T-helper 2 cell treated with Interferon-gamma antibody and Interleukin-4, amounts not matched to agents 5 μg/mL and 100 μg/mL, for 36 hours (primary cell): Measurements from ENCODE around the gene FGF2.
"Not testable (repeated sequence)": the region's sequence is repeated elsewhere in the genome, so short reads cannot be mapped to it uniquely, and the experiment has no call there.

Experiments used
- DNase-seq: peaks from one replicate; pipeline ENCODE4 v3.0.0; 2021; ENCODE audit warnings: low spot score
- H3K27ac Mint-ChIP-seq: one replicate; pipeline ENCODE4 v1.8.0; 2021; ENCODE audit warnings: mild to moderate bottlenecking, mixed read lengths
- H3K27me3 Mint-ChIP-seq: one replicate; pipeline ENCODE4 v1.8.0; 2021; ENCODE audit warnings: low read depth, mixed read lengths
- H3K36me3 Mint-ChIP-seq: one replicate; pipeline ENCODE4 v1.8.0; 2021; ENCODE audit warnings: low read depth, mixed read lengths
- H3K4me1 Mint-ChIP-seq: one replicate; pipeline ENCODE4 v1.8.0; 2021; ENCODE audit warnings: low read depth, mixed read lengths
- H3K4me3 Mint-ChIP-seq: one replicate; pipeline ENCODE4 v1.8.0; 2022; ENCODE audit warnings: mild to moderate bottlenecking, moderate library complexity, mixed read lengths
- H3K9me3 Mint-ChIP-seq: one replicate; pipeline ENCODE4 v1.8.0; 2021; ENCODE audit warnings: mixed read lengths

FGF2 gene

DNA sequence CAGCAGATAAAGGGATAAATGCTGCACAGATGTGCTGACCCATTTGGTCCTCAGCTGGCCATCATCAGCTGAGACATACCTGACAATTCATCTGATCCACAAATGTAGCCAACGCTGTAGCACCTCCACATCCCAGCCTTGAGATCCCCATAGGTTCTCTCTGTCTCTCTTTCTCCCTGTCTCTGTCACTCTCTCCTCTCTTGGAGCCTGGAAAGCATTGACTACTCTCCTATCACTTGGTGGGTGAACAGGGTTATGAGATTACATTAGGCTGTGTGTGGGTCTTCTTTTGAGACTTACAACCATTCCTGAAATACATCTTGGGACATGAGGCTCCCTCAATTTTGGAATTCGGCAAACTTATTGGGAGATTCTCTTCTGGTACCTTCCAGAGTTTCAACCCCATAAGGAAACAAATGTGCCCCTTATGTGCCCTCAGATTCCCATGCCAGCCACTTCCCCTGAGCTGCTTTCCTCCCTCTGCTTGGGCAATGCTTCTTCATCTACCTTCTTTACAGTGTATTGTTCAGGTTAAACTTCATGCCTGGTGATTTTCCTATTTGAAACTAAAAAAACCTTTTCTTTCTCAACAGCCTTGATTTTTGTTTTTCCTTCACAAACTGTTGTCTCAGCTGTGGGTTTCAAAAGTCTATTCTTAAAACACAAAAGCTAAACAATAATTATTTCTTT lies 29.1 kb upstream of the FGF2 start:
- Mint-ChIP-seq H3K36me3 (no peaks in the 10 kb centered on the region), H3K27me3 (no peaks in the 10 kb centered on the region), H3K4me1 (peaks cover 2% of the 10 kb centered on the region), H3K4me3 (no peak overlapping the region), H3K9me3 (no peaks in the 10 kb centered on the region), H3K27ac (no peak overlapping the region)
- no peak for DNase-seq

DNA sequence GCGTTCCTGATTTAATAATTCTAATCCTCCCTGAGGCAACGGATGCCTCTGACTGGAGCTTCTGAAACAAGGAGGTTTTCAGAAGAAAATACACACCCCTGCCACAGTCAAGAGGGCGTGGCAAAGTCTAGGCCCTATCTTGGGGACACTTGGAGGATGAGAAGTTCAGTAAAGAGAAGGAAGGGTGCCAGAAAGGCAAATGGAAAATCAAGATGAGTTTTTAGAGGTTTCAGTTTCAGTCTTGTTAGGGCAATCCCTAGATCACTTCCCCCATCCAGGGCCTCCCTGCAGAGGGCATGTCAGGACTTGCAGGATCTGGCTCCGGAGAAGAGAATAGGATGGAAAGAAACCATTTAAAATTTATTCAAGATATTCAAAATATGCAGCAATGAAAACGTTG lies 28.5 kb upstream of the FGF2 start:
- no peak for DNase-seq
- Mint-ChIP-seq H3K36me3 (no peaks in the 10 kb centered on the region), H3K27me3 (no peaks in the 10 kb centered on the region), H3K4me1 (peaks cover 2% of the 10 kb centered on the region), H3K27ac (no peak overlapping the region), H3K9me3 (no peaks in the 10 kb centered on the region), H3K4me3 (no peak overlapping the region)

DNA sequence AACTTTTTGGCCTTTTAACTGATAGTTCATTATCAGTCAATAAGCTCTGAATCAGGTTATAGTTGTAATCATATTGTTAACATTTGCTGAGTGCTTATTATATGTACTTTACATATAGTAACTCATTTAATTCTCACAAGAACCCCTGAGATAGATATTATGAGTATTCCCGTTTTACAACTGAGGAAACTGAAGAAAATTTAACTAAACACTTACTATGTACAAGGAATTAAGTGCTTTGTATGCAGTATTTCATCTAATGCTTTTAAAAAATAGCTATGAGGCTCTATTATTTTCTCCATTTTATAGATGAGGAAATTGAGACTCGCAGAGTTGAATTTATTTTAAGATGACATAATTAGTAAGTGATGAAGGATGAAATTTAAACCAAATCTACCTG lies 27.7 kb upstream of the FGF2 start:
- H3K27me3 Mint-ChIP-seq, result no peaks in the 10 kb centered on the region
- H3K9me3 Mint-ChIP-seq, result no peaks in the 10 kb centered on the region
- DNase-seq, result no peak
- H3K36me3 Mint-ChIP-seq, result no peaks in the 10 kb centered on the region
- H3K4me1 Mint-ChIP-seq, result peaks cover 2% of the 10 kb centered on the region
- no peak overlapping the region for H3K4me3 Mint-ChIP-seq
- no peak overlapping the region for H3K27ac Mint-ChIP-seq

DNA sequence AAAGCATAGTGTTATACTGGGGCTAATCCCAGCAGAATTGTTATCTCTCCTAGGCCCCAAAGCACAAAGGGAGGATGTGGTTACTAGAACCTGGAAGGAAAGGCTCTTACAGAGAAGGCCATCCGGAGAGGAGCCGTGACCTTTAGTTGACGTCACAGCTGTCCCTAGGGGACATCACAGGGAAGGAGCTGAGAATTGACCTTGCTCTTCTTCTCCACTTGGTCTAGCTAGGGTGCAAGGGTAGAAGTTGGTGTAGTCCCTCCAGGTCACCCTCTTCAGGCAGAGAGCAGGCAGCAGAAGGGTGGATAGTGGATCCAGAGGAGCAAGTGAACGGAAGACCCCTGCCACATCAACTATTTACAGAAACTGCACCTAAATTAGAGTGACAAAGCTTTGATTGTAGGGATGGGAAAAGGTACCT lies 22.8 kb upstream of the FGF2 start:
- Mint-ChIP-seq H3K4me3 (no peak overlapping the region), H3K9me3 (no peaks in the 10 kb centered on the region), H3K4me1 (peaks cover 1% of the 10 kb centered on the region), H3K27ac (no peak overlapping the region), H3K36me3 (no peaks in the 10 kb centered on the region), H3K27me3 (no peaks in the 10 kb centered on the region)
- no peak for DNase-seq

DNA sequence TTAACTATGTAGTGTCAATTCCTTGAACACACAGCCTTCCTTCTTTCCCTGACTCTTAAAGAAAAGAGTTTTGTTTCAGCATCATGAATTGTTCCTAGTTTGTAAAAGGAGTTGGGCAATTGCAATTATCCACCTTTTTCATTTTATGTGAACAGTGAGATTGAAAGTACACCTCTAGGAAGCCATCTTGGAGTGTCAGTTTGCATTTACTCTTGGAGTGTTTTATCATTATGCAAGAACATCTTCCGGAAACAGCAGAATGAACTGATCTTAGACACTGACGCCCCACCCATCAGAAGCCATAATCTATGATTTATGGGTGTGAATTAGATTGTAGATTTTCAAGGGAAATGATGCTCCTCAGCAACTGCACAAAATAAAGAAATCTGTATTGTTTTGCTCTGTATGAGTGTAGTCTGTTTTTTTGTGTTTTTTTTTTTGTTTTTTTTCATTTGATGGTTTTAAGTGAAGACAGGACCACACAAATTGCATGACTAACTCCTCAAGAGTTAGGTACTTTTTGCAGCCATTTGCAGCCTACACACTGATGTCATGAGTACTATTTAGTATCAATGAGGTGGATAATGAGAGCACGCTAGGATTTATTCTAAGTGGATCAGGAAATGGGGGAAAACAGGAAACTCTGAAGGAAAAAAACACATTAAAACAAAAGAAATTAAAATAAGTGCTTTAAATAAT lies 19.5 kb upstream of the FGF2 start:
- Mint-ChIP-seq H3K27me3 (peaks cover 4% of the 10 kb centered on the region), H3K9me3 (no peaks in the 10 kb centered on the region), H3K4me3 (no peak overlapping the region), H3K4me1 (peaks cover 1% of the 10 kb centered on the region), H3K36me3 (no peaks in the 10 kb centered on the region), H3K27ac (no peak overlapping the region)
- no peak for DNase-seq

DNA sequence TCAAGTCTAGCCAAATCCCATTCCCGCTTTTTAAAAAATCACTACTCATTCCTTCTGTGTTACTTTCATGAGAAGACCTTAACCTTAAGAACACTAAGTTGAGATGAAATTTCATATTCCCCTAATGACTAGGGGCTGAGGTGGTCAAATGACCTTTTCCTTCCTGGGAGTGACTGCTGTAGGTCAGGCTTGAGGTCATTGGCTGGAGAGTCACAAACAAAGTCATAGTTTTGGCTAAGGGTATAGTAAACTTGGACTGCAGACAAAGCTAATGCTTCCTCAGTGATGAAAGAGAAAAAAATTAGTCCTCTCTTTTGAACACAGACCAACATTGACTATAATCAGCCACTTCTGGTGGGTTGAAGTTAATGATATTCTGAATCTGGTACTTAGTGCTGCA lies 16.0 kb upstream of the FGF2 start:
- Mint-ChIP-seq H3K36me3 (no peaks in the 10 kb centered on the region), H3K9me3 (no peaks in the 10 kb centered on the region), H3K4me1 (peaks cover 7% of the 10 kb centered on the region), H3K27ac (no peak overlapping the region), H3K4me3 (no peak overlapping the region), H3K27me3 (peaks cover 4% of the 10 kb centered on the region)
- DNase-seq, result no peak

DNA sequence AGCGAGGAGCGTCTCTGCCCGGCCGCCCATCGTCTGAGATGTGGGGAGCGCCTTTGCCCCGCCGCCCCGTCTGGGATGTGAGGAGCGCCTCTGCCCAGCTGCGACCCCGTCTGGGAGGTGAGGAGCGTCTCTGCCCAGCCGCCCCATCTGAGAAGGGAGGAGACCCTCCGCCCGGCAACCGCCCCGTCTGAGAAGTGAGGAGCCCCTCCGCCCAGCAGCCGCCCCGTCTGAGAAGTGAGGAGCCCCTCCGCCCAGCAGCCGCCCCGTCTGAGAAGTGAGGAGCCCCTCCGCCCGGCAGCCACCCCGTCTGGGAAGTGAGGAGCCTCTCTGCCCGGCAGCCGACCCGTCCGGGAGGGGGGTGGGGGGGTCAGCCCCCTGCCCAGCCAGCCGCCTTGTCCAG lies 14.8 kb upstream of the FGF2 start:
- not testable (repeated sequence) for H3K36me3 Mint-ChIP-seq, H3K4me1 Mint-ChIP-seq, H3K27ac Mint-ChIP-seq, H3K4me3 Mint-ChIP-seq, H3K9me3 Mint-ChIP-seq, H3K27me3 Mint-ChIP-seq, DNase-seq

DNA sequence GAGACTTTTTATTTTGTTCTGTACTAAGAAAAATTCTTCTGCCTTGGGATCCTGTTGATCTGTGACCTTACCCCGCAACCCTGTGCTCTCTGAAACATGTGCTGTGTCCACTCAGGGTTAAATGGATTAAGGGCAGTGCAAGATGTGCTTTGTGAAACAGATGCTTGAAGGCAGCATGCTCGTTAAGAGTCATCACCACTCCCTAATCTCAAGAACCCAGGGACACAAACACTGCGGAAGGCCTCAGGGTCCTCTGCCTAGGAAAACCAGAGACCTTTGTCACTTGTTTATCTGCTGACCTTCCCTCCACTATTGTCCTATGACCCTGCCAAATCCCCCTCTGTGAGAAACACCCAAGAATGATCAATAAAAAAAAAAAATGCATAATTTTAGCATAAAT lies 13.8 kb upstream of the FGF2 start:
- H3K36me3 Mint-ChIP-seq, DNase-seq, H3K4me1 Mint-ChIP-seq, H3K4me3 Mint-ChIP-seq, H3K9me3 Mint-ChIP-seq, H3K27ac Mint-ChIP-seq: not testable (repeated sequence)
- peaks cover 11% of the 10 kb centered on the region for H3K27me3 Mint-ChIP-seq

DNA sequence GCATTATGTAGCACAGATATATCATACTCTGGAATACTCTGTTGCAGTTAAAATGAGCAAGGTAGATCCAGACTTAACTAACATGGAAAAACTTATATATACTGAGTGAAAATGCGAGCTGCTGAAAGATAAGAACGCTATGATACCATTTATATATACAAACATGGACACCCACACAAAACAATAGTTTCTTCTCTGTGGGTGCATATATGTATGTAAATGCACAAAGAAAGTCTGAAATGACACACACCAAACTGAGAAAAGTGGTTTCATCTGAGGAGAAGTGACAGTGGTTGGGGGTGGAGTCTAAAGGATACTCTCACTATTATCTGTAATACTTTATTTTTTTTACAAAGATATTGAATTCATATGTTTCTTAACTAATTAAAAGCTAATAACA lies 12.2 kb upstream of the FGF2 start:
- H3K4me3 Mint-ChIP-seq, result no peak overlapping the region

DNA sequence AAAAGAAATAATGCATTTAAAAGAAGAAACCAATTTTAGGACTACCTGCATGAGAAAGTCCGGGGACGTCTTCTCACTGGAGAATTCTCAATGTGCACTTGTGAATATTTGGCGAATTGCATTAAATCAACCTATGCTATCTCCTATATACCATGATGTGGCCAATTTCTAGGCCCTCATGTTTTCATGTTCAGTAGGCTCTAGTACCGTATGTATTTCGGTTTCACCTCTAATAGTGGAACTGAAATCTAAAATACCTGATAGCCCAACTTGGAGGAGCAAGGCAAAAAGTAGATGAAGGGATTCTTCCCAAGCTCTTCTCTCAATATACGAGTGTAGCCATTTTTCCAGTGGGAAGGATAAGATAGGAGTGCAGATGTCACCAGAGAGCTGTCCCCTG lies 11.4 kb upstream of the FGF2 start:
- peaks cover 17% of the 10 kb centered on the region for H3K27me3 Mint-ChIP-seq
- no peak overlapping the region for H3K27ac Mint-ChIP-seq
- no peak for DNase-seq
- no peak overlapping the region for H3K4me3 Mint-ChIP-seq
- no peaks in the 10 kb centered on the region for H3K36me3 Mint-ChIP-seq
- no peaks in the 10 kb centered on the region for H3K9me3 Mint-ChIP-seq
- H3K4me1 Mint-ChIP-seq, result peaks cover 6% of the 10 kb centered on the region

More for the DNA sequence above, 12.2 kb upstream of the FGF2 start:
- Mint-ChIP-seq H3K27ac (no peak overlapping the region), H3K27me3 (peaks cover 15% of the 10 kb centered on the region), H3K36me3 (no peaks in the 10 kb centered on the region), H3K9me3 (no peaks in the 10 kb centered on the region), H3K4me1 (peaks cover 6% of the 10 kb centered on the region)
- peak; percentile 39 for DNase-seq

DNA sequence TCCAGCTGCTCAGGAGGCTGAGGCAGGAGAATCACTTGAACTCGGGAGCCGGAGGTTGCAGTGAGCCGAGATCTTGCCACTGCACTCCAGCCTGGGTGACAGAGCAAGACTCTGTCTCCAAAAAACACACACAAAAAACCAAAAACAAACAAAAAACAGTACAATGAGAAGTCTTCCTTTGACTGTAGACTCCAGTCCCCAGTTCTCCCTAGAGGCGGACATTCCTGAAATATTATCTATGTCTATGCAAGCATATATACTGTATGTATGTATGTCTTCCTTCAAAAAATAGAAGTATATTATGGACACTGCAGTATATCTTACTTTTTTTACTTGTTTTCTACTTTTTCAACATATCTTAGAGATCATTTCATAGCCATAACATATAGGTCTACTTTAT lies 10.2 kb upstream of the FGF2 start:
- no peak overlapping the region for H3K27ac Mint-ChIP-seq
- H3K4me3 Mint-ChIP-seq, result no peak overlapping the region
- no peaks in the 10 kb centered on the region for H3K9me3 Mint-ChIP-seq
- peaks cover 6% of the 10 kb centered on the region for H3K4me1 Mint-ChIP-seq
- no peaks in the 10 kb centered on the region for H3K36me3 Mint-ChIP-seq
- DNase-seq, result no peak
- H3K27me3 Mint-ChIP-seq, result peaks cover 18% of the 10 kb centered on the region

DNA sequence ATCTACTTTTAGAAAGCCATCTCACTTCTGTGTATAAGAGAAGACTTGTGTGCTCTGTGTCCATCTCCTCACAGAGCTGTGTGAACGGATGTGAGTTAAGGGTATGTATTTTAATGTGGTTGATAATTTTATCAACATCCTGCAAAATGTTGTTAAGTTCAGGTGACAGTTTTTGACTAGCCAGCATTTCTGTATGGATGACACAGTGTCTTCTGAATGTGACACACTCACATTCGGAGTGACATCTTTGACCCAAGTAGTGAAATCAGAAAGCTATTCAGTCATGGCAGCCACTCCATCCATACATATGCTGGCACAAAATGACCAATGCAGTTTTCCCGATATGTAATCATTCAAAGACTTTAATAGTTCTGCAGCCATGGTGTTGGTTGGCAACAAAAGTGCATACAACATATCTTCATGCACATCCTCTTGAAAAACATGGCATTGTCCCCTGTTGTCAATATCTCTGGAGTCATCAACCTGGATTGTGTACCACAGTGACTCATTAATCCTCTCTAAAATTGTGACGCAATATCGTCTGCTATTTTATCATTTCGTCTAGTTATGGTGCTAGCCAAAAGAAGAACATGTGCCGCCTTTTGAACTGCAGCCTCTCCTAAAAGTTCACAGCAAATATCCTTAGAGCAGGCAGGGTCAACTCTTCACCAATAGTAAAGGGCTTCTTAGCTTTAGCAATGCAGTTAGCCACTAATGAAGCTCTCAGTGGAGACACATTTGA lies 6.8 kb upstream of the FGF2 start:
- Mint-ChIP-seq H3K4me1 (peaks cover 5% of the 10 kb centered on the region), H3K27me3 (peaks cover 42% of the 10 kb centered on the region)
- no peak for DNase-seq

DNA sequence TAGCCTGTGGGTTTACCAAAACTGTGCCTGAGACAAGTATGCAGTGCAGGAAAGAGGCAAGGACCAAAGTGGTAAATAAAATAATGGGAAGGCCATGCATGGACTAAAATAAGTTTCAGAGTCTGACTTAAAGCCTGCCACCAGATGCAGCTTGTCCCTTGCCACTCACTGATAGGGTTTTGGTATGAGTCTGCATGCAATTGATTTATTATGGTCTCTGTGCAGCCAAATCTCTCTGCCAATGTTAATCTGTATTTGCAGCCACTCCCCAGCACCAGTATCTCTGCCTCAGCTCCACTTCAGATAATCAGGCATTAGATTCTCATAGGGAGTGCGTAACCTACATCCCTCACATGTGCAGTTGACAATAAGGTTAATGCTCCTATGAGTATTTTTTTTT lies 5.5 kb upstream of the FGF2 start:
- peaks cover 52% of the 10 kb centered on the region for H3K27me3 Mint-ChIP-seq

More for the DNA sequence above, 6.8 kb upstream of the FGF2 start:
- H3K9me3 Mint-ChIP-seq, result no peaks in the 10 kb centered on the region
- H3K36me3 Mint-ChIP-seq, result no peaks in the 10 kb centered on the region
- H3K27ac Mint-ChIP-seq, result no peak overlapping the region
- no peak overlapping the region for H3K4me3 Mint-ChIP-seq

DNA sequence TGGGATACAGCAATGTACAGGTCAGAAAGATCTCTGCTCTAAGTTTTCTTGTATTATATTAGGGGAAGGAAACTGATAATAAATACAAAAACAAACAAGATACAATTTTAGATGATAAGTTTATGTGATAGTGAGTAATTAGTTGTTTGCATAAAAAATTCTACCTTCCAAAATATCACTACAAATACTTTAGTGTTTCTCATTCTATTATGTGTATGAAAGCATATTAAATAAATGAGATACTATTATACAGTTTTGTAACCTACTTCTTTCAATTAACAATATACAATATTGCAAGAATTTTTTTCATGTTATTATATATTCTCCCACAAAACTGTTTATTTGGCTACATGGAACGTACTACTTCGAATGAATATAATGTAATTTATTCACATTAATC lies 4.2 kb upstream of the FGF2 start:
- H3K9me3 Mint-ChIP-seq, result no peaks in the 10 kb centered on the region
- H3K4me3 Mint-ChIP-seq, result no peak overlapping the region
- no peaks in the 10 kb centered on the region for H3K36me3 Mint-ChIP-seq
- peaks cover 50% of the 10 kb centered on the region for H3K27me3 Mint-ChIP-seq
- H3K4me1 Mint-ChIP-seq, result peaks cover 6% of the 10 kb centered on the region
- no peak for DNase-seq
- no peak overlapping the region for H3K27ac Mint-ChIP-seq

More for the DNA sequence above, 5.5 kb upstream of the FGF2 start:
- Mint-ChIP-seq H3K9me3 (no peaks in the 10 kb centered on the region), H3K4me3 (no peak overlapping the region), H3K4me1 (peaks cover 6% of the 10 kb centered on the region), H3K27ac (no peak overlapping the region), H3K36me3 (no peaks in the 10 kb centered on the region)
- no peak for DNase-seq
